ENCODE results near the gene FBXO36.

- TF ChIP-seq CTCF (IDR thresholded peaks at IDR 0.05 in 4 of 5, conservative IDR thresholded peaks at IDR 0.05 in 1 of 5) (no peak), POLR2A (IDR thresholded peaks at IDR 0.05) (no peak)
Observed at GRCh38 chr2:230012267-230012884, 90.1 kb downstream of the FBXO36 start.

Data from gastrocnemius medialis (tissue), 4 donors.